ENCODE measurements around the gene JAGN1. TPM values are rescaled to one million over a fixed set of nuclear protein-coding genes. Genes with fewer than 3 reads are reported as not detected.
A peak's percentile ranks its signal among the peaks of the same experiment; 100 is the strongest.
"Not testable (repeated sequence)": the region's sequence is repeated elsewhere in the genome, so short reads cannot be mapped to it uniquely, and the experiment has no call there.

Gene JAGN1
- total and polyA plus RNA-seq, 2 experiments from 2014 or later = 61.4 to 83.5 TPM

DNA sequence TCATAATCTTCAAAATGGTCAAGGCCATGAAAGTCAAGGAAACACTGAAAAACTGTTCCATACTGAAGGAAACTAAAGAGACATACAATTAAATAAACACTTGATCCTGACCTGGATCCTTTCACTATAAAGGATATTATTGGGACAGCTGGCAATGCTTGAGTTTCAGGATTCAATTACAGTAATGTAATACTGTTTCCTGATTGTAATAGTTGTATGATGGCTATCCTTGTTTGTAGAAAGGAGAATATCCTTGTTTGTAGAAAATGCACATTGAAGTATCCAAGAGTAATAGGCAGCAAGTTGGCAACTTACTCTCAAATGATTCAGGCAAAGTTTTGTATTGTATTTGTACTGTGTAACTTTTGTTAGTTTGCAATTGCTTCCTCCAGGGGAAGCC lies 15.0 kb upstream of the JAGN1 start:
- TF ChIP-seq, protein P1, sequence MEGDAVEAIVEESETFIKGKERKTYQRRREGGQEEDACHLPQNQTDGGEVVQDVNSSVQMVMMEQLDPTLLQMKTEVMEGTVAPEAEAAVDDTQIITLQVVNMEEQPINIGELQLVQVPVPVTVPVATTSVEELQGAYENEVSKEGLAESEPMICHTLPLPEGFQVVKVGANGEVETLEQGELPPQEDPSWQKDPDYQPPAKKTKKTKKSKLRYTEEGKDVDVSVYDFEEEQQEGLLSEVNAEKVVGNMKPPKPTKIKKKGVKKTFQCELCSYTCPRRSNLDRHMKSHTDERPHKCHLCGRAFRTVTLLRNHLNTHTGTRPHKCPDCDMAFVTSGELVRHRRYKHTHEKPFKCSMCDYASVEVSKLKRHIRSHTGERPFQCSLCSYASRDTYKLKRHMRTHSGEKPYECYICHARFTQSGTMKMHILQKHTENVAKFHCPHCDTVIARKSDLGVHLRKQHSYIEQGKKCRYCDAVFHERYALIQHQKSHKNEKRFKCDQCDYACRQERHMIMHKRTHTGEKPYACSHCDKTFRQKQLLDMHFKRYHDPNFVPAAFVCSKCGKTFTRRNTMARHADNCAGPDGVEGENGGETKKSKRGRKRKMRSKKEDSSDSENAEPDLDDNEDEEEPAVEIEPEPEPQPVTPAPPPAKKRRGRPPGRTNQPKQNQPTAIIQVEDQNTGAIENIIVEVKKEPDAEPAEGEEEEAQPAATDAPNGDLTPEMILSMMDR (IDR thresholded peaks at IDR 0.05; ENCODE audit: poor library complexity) = no peak
- TF ChIP-seq EZH2 (IDR thresholded peaks at IDR 0.05; ENCODE audit: borderline replicate concordance) (no peak), EZH2phosphoT487 (IDR thresholded peaks at IDR 0.05; ENCODE audit: low read depth, severe bottlenecking, unreplicated experiment) (no peak)
- Histone ChIP-seq H3K36me3 (replicated peaks; ENCODE audit: insufficient read depth, low read depth) (no peaks in the 10 kb centered on the region), H3K79me2 (no peaks in the 10 kb centered on the region), H3K27ac (no peak overlapping the region), H3K27me3 (no peaks in the 10 kb centered on the region), H3K4me1 (ENCODE audit: insufficient read depth) (peaks cover 23% of the 10 kb centered on the region), H3K9me3 (ENCODE audit: low read depth) (no peaks in the 10 kb centered on the region), H3K4me2 (no peak overlapping the region), H4K20me1 (ENCODE audit: insufficient read depth, poor library complexity, severe bottlenecking) (no peaks in the 10 kb centered on the region), H2AFZ (no peak overlapping the region), H3K4me3 (no peak overlapping the region), H3K9me2 (replicated peaks; ENCODE audit: insufficient read depth) (no peaks in the 10 kb centered on the region)
- no peak for DNase-seq (ENCODE audit: low spot score)

DNA sequence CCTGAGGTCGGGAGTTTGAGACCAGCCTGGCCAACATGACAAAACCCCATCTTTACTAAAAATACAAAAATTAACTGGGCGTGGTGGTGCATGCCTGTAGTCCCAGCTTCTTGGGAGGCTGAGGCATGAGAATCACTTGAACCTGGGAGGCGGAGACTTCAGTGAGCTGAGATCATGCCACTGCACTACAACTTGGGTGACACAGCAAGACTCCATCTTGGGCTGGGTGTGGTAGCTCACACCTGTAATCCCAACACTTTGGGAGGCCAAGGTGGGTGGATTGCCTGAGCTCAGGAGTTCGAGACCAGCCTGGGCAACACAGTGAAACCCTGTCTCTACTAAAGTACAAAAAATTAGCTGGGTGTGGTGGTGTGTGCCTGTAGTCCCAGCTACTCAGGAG lies 14.2 kb upstream of the JAGN1 start:
- peaks cover 23% of the 10 kb centered on the region for H3K4me1 ChIP-seq (ENCODE audit: insufficient read depth)
- not testable (repeated sequence) for H3K79me2 ChIP-seq; H3K9me3 ChIP-seq (ENCODE audit: low read depth); DNase-seq (ENCODE audit: low spot score); H3K27ac ChIP-seq; H3K4me3 ChIP-seq; H3K4me2 ChIP-seq; H3K9me2 ChIP-seq (replicated peaks; ENCODE audit: insufficient read depth); H4K20me1 ChIP-seq (ENCODE audit: insufficient read depth, poor library complexity, severe bottlenecking); H3K27me3 ChIP-seq; H3K36me3 ChIP-seq (replicated peaks; ENCODE audit: insufficient read depth, low read depth); H2AFZ ChIP-seq
- WGBS (ENCODE audit: low lambda C conversion rate, missing lambda C conversion rate) = 89% methylated on average over 4 of the region's 4 CpGs

DNA sequence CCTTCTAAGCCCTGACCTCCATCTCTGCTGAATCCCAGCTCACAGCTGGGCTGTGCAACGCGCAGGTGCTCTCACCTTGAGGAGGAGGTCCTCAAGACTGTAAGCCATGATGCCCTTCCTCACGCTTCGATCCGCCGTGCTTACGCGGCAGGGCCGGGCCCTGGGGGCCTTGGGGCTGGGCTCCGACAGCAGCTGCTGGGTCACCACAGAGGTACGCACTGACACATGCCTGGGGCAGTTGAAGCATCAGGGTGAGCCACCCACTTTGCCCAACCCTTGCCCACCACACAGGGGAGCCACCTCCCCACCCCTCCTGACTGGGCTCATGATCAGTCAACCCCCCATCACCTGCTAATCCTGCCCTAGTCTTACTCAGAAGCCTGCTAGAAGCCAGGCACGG lies 13.4 kb upstream of the JAGN1 start:
- Histone ChIP-seq H3K4me3 (no peak overlapping the region), H3K79me2 (no peaks in the 10 kb centered on the region), H3K9me2 (replicated peaks; ENCODE audit: insufficient read depth) (no peaks in the 10 kb centered on the region), H2AFZ (no peak overlapping the region), H3K27ac (no peak overlapping the region), H3K4me2 (peak overlapping the region; percentile 53), H3K4me1 (ENCODE audit: insufficient read depth) (peaks cover 23% of the 10 kb centered on the region), H3K27me3 (no peaks in the 10 kb centered on the region), H4K20me1 (ENCODE audit: insufficient read depth, poor library complexity, severe bottlenecking) (no peaks in the 10 kb centered on the region), H3K9me3 (ENCODE audit: low read depth) (no peaks in the 10 kb centered on the region), H3K36me3 (replicated peaks; ENCODE audit: insufficient read depth, low read depth) (no peaks in the 10 kb centered on the region)
- WGBS (ENCODE audit: low lambda C conversion rate, missing lambda C conversion rate) = 90% methylated on average over 12 of the region's 12 CpGs
- no peak for DNase-seq (ENCODE audit: low spot score)
- TF ChIP-seq EZH2phosphoT487 (IDR thresholded peaks at IDR 0.05; ENCODE audit: low read depth, severe bottlenecking, unreplicated experiment) (no peak), EZH2 (IDR thresholded peaks at IDR 0.05; ENCODE audit: borderline replicate concordance) (no peak)
- TF ChIP-seq, protein P1 (IDR thresholded peaks at IDR 0.05; ENCODE audit: poor library complexity) = no peak

DNA sequence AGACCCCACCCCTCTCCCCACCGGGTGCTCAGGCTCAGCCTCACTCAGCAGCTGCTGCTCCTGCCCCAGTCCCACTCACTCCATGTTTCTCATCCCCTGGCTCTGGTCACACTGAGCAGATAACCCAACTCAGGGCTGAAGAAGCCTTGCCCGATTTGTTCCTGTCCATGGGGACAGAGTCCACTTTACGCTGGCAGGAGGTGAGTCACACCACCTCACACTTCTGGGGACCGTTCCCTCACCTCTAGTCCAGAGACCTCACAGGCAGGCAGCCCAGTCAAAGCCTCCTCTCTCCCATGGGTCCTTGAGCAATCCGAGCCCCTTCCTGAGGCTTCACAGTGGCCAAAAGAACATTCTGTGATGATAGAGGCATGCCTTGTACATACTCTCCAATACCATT lies 11.7 kb upstream of the JAGN1 start:
- H3K4me1 ChIP-seq (ENCODE audit: insufficient read depth) = peaks cover 28% of the 10 kb centered on the region
- 63% methylated on average over 5 of the region's 5 CpGs for WGBS (ENCODE audit: low lambda C conversion rate, missing lambda C conversion rate)
- no peaks in the 10 kb centered on the region for H3K27me3 ChIP-seq
- no peak overlapping the region for H3K4me3 ChIP-seq
- no peaks in the 10 kb centered on the region for H3K79me2 ChIP-seq
- no peaks in the 10 kb centered on the region for H4K20me1 ChIP-seq (ENCODE audit: insufficient read depth, poor library complexity, severe bottlenecking)
- no peaks in the 10 kb centered on the region for H3K36me3 ChIP-seq (replicated peaks; ENCODE audit: insufficient read depth, low read depth)
- DNase-seq (ENCODE audit: low spot score) = peak; percentile 82
- H3K4me2 ChIP-seq = peak overlapping the region; percentile 53
- TF ChIP-seq, protein P1 (IDR thresholded peaks at IDR 0.05; ENCODE audit: poor library complexity) = no peak
- TF ChIP-seq EZH2phosphoT487 (IDR thresholded peaks at IDR 0.05; ENCODE audit: low read depth, severe bottlenecking, unreplicated experiment) = no peak
- TF ChIP-seq EZH2 (IDR thresholded peaks at IDR 0.05; ENCODE audit: borderline replicate concordance) = no peak
- H2AFZ ChIP-seq = no peak overlapping the region
- H3K27ac ChIP-seq = peak overlapping the region; percentile 91
- no peaks in the 10 kb centered on the region for H3K9me2 ChIP-seq (replicated peaks; ENCODE audit: insufficient read depth)
- no peaks in the 10 kb centered on the region for H3K9me3 ChIP-seq (ENCODE audit: low read depth)

Measured in hepatocyte (in vitro differentiated cells).